GM21717 (cell line): Measurements from ENCODE around the gene VCAM1.
"Not testable (repeated sequence)": the region's sequence is repeated elsewhere in the genome, so short reads cannot be mapped to it uniquely, and the experiment has no call there.

Experiments used
- ATAC-seq: cut with Tn5 transposase; IDR thresholded peaks from one replicate; pipeline ENCODE4 v1.9.1; 2021; ENCODE audit warnings: mild to moderate bottlenecking, moderate library complexity; ENCODE audit not compliant: unreplicated experiment

VCAM1 gene

DNA sequence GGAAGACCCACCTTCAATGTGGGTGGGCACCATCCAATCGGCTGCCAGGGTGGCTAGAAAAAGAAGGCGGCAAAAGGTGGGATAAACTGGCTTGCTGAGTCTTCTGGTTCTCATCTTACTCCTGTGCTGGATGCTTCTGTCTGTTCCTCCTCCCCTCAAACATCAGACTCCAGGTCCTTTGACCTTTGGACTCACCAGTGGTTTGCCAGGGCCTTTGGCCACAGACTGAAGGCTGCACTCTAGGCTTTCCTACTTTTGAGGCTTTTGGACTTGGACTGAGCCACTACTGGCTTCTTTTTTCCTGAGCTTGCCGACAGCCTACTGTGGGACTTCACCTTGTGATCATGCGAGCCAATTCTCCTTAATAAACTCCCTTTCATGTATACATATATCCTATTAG lies 55.9 kb downstream of the VCAM1 start:
- no peak for ATAC-seq

DNA sequence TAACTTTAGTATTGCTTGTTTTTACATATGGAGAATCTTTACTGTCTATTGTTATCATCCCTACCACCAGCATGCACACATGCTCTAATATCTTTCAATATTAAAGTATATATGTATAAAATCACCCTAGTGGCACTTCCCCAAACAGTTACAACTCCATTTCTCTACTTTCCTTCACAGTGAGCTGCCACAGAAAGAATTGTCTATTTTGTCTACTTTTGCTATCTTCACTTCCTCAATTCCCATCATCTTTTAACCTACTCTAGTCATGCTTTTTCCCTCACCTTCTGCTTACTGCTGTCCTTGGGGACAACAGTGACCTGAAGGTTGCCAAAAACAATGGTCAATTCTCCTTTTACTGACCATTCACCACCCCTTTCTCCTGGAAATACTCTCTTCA lies 59.2 kb downstream of the VCAM1 start:
- ATAC-seq, result no peak

DNA sequence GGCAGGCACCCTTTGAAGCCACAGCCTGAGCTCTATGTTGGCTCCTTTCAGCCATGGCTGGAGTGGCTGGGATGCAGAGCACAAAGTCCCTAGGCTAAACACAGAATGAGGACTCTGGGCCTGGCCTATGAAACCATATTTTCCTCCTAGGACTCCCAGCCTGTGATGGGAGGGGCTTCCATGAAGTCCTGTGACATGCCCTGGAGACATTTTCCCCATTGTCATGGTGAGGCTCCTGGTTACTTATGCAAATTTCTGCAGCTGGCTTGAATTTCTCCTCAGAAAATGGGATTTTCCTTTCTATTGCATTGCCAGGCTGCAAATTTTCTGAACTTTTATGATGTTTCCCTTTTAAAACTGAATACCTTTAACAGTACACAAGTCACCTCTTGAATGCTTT lies 61.3 kb downstream of the VCAM1 start:
- ATAC-seq, result no peak

DNA sequence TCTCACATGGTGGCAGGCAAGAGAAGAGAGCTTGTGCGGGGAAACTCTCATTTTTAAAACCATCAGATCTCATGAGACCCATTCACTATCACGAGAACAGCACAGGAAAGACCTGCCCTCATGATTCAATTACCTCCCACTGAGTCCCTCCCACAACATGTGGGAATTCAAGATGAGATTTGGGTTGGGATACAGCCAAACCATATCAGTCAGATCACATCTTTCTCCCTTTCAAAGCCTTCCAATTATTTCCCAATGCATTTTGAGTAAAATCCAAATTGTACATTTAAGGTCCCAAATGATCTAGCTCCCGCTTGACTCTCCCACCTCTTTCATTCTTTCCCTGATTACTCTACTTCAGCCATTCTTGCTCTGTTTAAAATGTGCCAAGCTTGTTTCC lies 62.2 kb downstream of the VCAM1 start:
- ATAC-seq, result not testable (repeated sequence)

DNA sequence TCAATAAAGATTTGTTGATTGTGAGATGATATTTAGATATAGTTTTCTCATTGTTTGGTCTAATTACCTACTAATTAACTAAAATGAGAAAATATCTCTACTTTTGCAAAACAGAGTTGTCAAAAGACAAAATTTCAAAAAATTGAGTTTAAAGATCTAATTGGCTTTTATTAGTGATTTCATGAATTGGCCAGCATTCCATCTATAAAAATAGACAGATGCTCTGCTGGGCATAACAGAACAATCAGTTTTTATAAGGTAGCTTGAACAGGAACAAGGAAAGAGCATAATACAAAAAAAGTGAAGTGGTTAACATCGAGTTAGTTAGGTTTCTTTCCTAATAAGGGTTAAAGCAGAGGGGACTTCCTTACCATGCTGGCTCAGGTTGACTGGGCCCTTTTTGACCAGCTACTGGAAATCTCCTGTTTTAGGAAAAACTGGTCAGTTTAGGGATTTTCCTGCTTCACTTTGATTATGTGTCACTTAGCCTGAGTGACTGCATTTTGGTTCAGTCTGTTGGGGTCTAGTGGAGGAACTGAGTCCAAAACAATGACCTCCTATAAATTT lies 63.0 kb downstream of the VCAM1 start:
- ATAC-seq, result no peak

DNA sequence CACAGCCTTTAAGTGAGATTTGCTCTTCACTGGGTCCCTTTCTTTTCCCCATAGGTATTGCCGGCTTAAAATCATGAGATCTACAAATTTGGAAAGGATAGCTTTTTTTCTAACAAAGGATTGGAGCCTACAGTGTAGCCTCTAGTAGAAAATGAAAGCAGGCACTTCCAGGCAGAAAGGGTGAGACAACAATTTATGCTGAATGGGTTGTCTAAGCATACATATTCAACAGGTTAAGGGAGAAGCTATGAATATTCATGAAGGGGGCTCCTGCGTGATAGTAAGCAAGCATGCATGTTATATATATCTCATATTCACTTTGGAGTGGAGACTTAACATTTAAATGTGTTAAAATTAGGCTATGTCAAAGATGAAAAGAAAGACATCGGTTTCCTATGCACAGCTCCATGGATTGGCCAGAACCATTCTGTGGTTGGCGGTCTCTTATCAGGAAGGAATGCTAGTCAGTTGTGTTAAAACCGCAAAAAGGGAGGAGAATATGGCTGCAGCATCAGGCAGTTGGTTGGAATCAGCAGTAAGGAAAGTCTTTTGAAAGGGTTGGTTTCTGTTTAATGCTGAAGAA lies 66.0 kb downstream of the VCAM1 start:
- no peak for ATAC-seq

DNA sequence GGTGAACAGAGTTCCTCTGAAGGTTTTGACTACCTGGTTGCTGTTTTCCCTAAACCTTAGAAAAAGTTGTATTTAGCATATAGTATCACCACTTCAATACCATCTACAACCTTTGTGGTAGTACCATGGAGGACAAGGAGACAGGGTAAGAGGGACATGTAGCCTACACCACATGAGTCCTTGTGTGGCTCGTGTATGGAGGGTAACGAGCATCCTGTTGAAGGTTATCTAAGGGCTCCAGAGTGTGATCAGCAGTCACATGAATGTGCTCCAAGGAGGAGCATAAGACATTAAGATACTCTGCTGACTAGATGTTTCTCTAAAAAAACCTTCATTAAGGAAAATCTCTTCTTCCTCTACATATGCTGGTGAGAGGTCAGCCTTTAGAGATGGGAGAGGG lies 67.3 kb downstream of the VCAM1 start:
- no peak for ATAC-seq
